Pancreas (tissue), 10 donors: ENCODE measurements around the gene MTA2. TPM values are rescaled to one million over a fixed set of nuclear protein-coding genes. Genes with fewer than 3 reads are reported as not detected.

Source experiments
- ATAC-seq, 4 donors: fragments of 200-7000 bp; cut with Tn5 transposase; one replicate each; pipeline versions ENCODE4 v1.8.0 to v1.9.1; 2020; ENCODE audit warnings: mild to moderate bottlenecking in 4 of 4, moderate library complexity in 4 of 4
- DNase-seq, 6 donors: peaks; one replicate each; pipeline ENCODE4 v3.0.0-alpha.2; 2020
- FAIRE-seq: peaks from 2 replicates; lab custom pipeline; 2012; peaks lifted over from hg19 to GRCh38; lab: Jason Lieb, UNC
- H3K27ac ChIP-seq, 4 donors: fragments of 200-600 bp; sonication (generic); 1 replicate in 3 of 4; 2 replicates in 1 of 4; pipeline versions ENCODE4 v1.5.0 to v1.8.0; 2020
- H3K27me3 ChIP-seq, 4 donors: fragments of 200-600 bp; one replicate each; pipeline ENCODE4 v1.8.0; 2021
- H3K36me3 ChIP-seq, 3 donors: fragments of 200-600 bp; sonication (generic) in 1 of 3; one replicate each; pipeline versions ENCODE4 v1.5.0 to v1.8.0; 2020 to 2021
- H3K4me1 ChIP-seq, 3 donors: fragments of 200-600 bp; one replicate each; pipeline ENCODE4 v1.8.0; 2021
- H3K4me3 ChIP-seq, 4 donors: fragments of 200-600 bp; sonication (generic) in 2 of 4; one replicate each; pipeline versions ENCODE4 v1.5.0 to v1.8.0; 2020 to 2021
- H3K9me3 ChIP-seq, 4 donors: fragments of 200-600 bp; one replicate each; pipeline ENCODE4 v1.8.0; 2021
- WGBS, 2 donors: extraction: QIAGEN DNeasy Blood & Tissue Kit; methylation state at CpG; one replicate each; pipeline ENCODE4 v1.1.7; 2013; 5-methylcytosine and 5-hydroxymethylcytosine counted together
- intact Hi-C, 3 donors: fragments of 100-400 bp; cut with DNase I; formaldehyde crosslinking; loops; one replicate each; pipeline versions ENCODE4 v1.11.1 to v1.14.2; 2022
- microRNA-seq, 2 donors: library from miRNA; unstranded; fragments of <30 nt; microRNA quantifications; one replicate each; pipeline versions ENCODE4 to v1.1.0, GENCODE V29; 2019 to 2020
- polyA plus RNA-seq, 2 donors: library from polyadenylated mRNA; stranded (reverse); fragments of 200-250 nt; gene quantifications; one replicate each; pipeline ENCODE4 v1.2.3, GENCODE V29; 2013
- total RNA-seq, 6 donors: library from RNA; stranded (reverse); fragmentation: NEBNext Ultra II Directional in 4 of 6; extraction: Animal tissue kit (Norgen Biotek cat#: 25700) in 4 of 6; gene quantifications; one replicate each; pipeline versions ENCODE4 v1.2.1 to v1.2.4, GENCODE V29; 2021 to 2023
- TF ChIP-seq, protein P1 (sequence below), 4 donors: fragments of 200-600 bp; sonication (generic) in 3 of 4; IDR thresholded peaks; one replicate each; pipeline versions ENCODE4 v1.5.0 to v1.8.0; 2021; ENCODE audit warnings: antibody characterized with exemption in 4 of 4
- donor health status: healthy with polysubstance abuse.
- donor health status: DM: no; HTN: no; CAD: no; lungs with moderate emphysema.
- donor health status: DM: no; HTN: no; CAD: no.
- donor health status: control.
- donor health status: control.
- donor health status: Bipolar disorder and iron deficiency.
- donor health status: DM: yes; HTN: yes; CAD: no.
- donor health status: DM: no; HTN: no; CAD: no.
- donor health status: DM: no; HTN: no; CAD: no.
- donor health status: DM: yes; HTN: yes; CAD: no.

MTA2 gene
- total and polyA plus RNA-seq, 8 donors = 14.7 to 42.3 (median 24.4) TPM

DNA sequence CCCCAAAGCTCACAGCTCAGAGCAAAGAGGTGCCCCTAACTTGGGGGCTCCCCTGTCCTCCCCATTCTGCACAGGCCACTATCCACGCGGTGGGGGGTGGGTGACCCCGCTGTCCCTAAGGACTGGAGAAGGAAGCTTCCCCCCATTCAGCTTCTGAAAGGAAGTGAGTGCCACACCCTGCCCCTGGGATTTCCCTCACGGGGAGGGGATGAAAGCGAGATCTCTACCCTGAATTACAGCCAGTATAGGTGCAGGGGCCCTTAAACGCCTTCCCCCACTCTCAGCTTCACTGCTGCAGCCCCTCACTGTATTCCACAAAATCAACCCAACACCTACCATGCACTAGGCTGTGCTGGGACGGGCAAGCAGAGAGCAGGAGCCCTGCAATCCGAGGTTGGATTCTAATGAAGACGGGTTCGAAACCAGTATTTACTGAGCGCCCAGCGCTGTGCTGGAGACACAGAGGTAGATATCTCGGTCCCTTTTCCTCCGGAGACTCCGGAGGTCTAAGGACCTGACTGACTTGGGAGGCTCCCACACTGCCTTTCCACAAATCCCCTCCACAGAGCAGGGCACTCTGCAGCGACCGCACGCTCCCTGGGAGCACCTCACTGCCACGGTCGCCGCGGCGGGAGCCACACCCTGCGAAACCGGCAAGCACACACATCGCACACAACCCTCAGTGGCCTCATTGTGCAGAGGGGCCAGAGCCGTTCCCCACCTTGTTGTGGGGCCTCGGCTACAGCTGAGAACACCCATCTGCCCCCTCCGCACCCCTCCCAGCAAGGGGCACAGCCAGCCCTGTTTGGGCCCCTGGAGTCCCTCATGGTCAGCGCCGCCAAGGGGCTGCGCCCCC, 56.9 kb downstream of the MTA2 start:
- H3K4me3 ChIP-seq = peak overlapping the region; percentile 43 to 97 (median 86)
- H3K4me1 ChIP-seq = peaks cover 28 to 55% (median 38%) of the 10 kb centered on the region in 3 donors
- 17 to 32% methylated on average over 32 of the region's 32 CpGs for WGBS, 2 donors
- ATAC-seq = no peak
- intact Hi-C loops = loop anchor here in 1 of 3 donors (5.0 kb wide), 1 partner anchor 123 kb away; no protein-coding TSS in a partner anchor
- H3K9me3 ChIP-seq = no peaks in the 10 kb centered on the region
- H3K27me3 ChIP-seq = no peaks in the 10 kb centered on the region
- peak in 3 of 6 donors; percentile 32 to 76 (median 50) for DNase-seq
- TF ChIP-seq, protein P1, sequence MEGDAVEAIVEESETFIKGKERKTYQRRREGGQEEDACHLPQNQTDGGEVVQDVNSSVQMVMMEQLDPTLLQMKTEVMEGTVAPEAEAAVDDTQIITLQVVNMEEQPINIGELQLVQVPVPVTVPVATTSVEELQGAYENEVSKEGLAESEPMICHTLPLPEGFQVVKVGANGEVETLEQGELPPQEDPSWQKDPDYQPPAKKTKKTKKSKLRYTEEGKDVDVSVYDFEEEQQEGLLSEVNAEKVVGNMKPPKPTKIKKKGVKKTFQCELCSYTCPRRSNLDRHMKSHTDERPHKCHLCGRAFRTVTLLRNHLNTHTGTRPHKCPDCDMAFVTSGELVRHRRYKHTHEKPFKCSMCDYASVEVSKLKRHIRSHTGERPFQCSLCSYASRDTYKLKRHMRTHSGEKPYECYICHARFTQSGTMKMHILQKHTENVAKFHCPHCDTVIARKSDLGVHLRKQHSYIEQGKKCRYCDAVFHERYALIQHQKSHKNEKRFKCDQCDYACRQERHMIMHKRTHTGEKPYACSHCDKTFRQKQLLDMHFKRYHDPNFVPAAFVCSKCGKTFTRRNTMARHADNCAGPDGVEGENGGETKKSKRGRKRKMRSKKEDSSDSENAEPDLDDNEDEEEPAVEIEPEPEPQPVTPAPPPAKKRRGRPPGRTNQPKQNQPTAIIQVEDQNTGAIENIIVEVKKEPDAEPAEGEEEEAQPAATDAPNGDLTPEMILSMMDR (IDR thresholded peaks at IDR 0.05) = no peak
- H3K27ac ChIP-seq = peak overlapping the region; percentile 77 to 93 (median 87)
- no peak for FAIRE-seq
- H3K36me3 ChIP-seq = no peaks in the 10 kb centered on the region

DNA sequence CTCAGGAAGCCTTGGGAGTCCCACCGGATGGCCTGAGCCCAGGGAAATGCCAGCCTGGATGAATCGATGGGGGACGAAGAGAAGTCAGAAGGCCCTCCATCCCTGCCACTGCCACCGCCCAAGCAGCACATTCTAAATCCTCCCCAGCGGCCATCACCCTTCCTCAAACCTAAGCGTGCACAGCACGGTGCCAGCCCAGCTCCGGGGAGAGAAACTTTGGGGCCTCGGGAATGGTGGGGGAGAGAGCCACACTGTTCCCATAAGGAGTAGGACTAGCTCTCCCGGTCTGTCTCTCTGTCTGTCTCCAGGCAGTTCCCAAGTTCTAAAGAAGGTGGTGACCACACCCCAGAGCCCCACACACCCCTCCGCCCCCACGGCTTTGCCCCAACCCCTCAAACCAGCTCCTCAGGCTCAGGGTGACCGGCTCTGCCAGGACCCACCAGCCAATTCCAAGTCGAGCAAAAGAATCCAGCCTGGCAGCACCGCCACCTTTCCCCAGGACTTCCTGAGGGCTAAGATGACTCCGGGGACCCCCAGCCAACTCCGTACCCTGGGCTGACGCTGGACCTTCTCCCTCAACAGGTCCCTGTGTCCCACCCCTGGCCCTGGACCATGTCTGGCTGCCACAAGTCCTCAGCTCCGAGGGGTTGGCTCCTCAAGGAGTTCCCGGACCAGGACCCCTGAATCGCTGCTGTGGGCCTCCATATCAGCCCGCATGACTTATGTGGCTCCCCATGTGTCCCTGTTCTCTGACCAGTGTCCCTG, 57.8 kb downstream of the MTA2 start:
- no peak for FAIRE-seq
- TF ChIP-seq, protein P1 (IDR thresholded peaks at IDR 0.05) = no peak
- intact Hi-C loops = no loop called here
- no peaks in the 10 kb centered on the region for H3K27me3 ChIP-seq
- H3K4me3 ChIP-seq = peak overlapping the region in 3 of 4 donors; percentile 43 to 88 (median 84)
- peak overlapping the region in 2 of 4 donors; percentile 11 to 47 for H3K27ac ChIP-seq
- WGBS, 2 donors = 63 to 68% methylated on average over 18 to 22 of the region's 22 CpGs
- H3K9me3 ChIP-seq = no peaks in the 10 kb centered on the region
- ATAC-seq = no peak
- H3K4me1 ChIP-seq = peaks cover 19 to 55% (median 28%) of the 10 kb centered on the region in 3 donors
- peak in 1 of 6 donors; percentile 72 for DNase-seq
- no peaks in the 10 kb centered on the region for H3K36me3 ChIP-seq

Small RNA genes lying within 50 kb of the gene (microRNA-seq; reads per million reads assigned to microRNA genes)
- 0 to 1.5 reads per million in 2 donors for gene MIR6747

Other genes with a start within 250 kb of the MTA2 start
- gene SCGB1A1, start 182.8 kb downstream of the MTA2 start, total RNA-seq = 1 to 10 TPM in 1 of 6 donors, not detected in 5; 4.3 TPM
- gene SCGB1A1, start 182.8 kb downstream of the MTA2 start, polyA plus RNA-seq = under 1 TPM in 1 of 2 donors, not detected in 1; 0.94 TPM
- gene AHNAK, start 55.1 kb downstream of the MTA2 start, total RNA-seq = 100 to 1,000 TPM in 1 of 6 donors, 10 to 100 TPM in 5; 53.2 to 163 (median 77.2) TPM
- 10 to 100 TPM; 18.7 to 32.5 TPM for gene AHNAK, start 55.1 kb downstream of the MTA2 start, polyA plus RNA-seq
- gene EEF1G, start 28.0 kb downstream of the MTA2 start, total RNA-seq = 1,000 to 10,000 TPM in 4 of 6 donors, 100 to 1,000 TPM in 2; 723 to 1,171 (median 1,053) TPM
- 100 to 1,000 TPM; 630 to 745 TPM for gene EEF1G, start 28.0 kb downstream of the MTA2 start, polyA plus RNA-seq
- gene TUT1, start 10.3 kb downstream of the MTA2 start, total RNA-seq = 10 to 100 TPM; 12.0 to 20.3 (median 14.6) TPM
- gene TUT1, start 10.3 kb downstream of the MTA2 start, polyA plus RNA-seq = 10 to 100 TPM; 24.6 to 33.4 TPM
- gene EML3, start 10.9 kb upstream of the MTA2 start, total RNA-seq = 10 to 100 TPM; 22.0 to 34.1 (median 23.4) TPM
- 10 to 100 TPM; 70.7 to 86.4 TPM for gene EML3, start 10.9 kb upstream of the MTA2 start, polyA plus RNA-seq
- 1 to 10 TPM in 4 of 6 donors, under 1 TPM in 2; 0.65 to 2.8 (median 1.6) TPM for gene ROM1, start 11.4 kb upstream of the MTA2 start, total RNA-seq
- 1 to 10 TPM; 5.1 to 5.6 TPM for gene ROM1, start 11.4 kb upstream of the MTA2 start, polyA plus RNA-seq
- gene B3GAT3, start 20.1 kb upstream of the MTA2 start, total RNA-seq = 10 to 100 TPM; 13.2 to 24.1 (median 17.1) TPM
- gene B3GAT3, start 20.1 kb upstream of the MTA2 start, polyA plus RNA-seq = 10 to 100 TPM; 45.7 to 50.8 TPM
- gene GANAB, start 44.7 kb upstream of the MTA2 start, total RNA-seq = 100 to 1,000 TPM; 106 to 210 (median 152) TPM
- 10 to 100 TPM; 88.1 to 93.1 TPM for gene GANAB, start 44.7 kb upstream of the MTA2 start, polyA plus RNA-seq
- 10 to 100 TPM in 3 of 6 donors, 1 to 10 TPM in 3; 5.8 to 12.9 (median 9.5) TPM for gene INTS5, start 51.4 kb upstream of the MTA2 start, total RNA-seq
- gene INTS5, start 51.4 kb upstream of the MTA2 start, polyA plus RNA-seq = 1 to 10 TPM; 4.5 to 4.6 TPM
- gene C11orf98, start 63.3 kb upstream of the MTA2 start, total RNA-seq = 10 to 100 TPM; 13.2 to 21.3 (median 16.9) TPM
- gene C11orf98, start 63.3 kb upstream of the MTA2 start, polyA plus RNA-seq = 10 to 100 TPM; 56.3 to 70.8 TPM
- gene CSKMT, start 63.4 kb upstream of the MTA2 start, total RNA-seq = 10 to 100 TPM in 1 of 6 donors, 1 to 10 TPM in 5; 4.0 to 11.0 (median 7.3) TPM
- gene CSKMT, start 63.4 kb upstream of the MTA2 start, polyA plus RNA-seq = 10 to 100 TPM; 19.6 to 25.4 TPM
- 1 to 10 TPM; 3.2 to 4.9 (median 3.6) TPM for gene UQCC3, start 69.8 kb upstream of the MTA2 start, total RNA-seq
- gene UQCC3, start 69.8 kb upstream of the MTA2 start, polyA plus RNA-seq = 10 to 100 TPM; 14.1 to 17.3 TPM
- gene LBHD1, start 70.4 kb upstream of the MTA2 start, total RNA-seq = 1 to 10 TPM; 1.4 to 4.0 (median 2.8) TPM
- gene LBHD1, start 70.4 kb upstream of the MTA2 start, polyA plus RNA-seq = 10 to 100 TPM in 1 of 2 donors, 1 to 10 TPM in 1; 7.1 to 21.7 TPM
- gene UBXN1, start 77.2 kb upstream of the MTA2 start, total RNA-seq = 10 to 100 TPM; 37.7 to 67.7 (median 51.9) TPM
- gene UBXN1, start 77.2 kb upstream of the MTA2 start, polyA plus RNA-seq = 100 to 1,000 TPM in 1 of 2 donors, 10 to 100 TPM in 1; 86.0 to 104 TPM
- gene LRRN4CL, start 87.7 kb upstream of the MTA2 start, total RNA-seq = 1 to 10 TPM in 2 of 6 donors, under 1 TPM in 4; 0.16 to 1.6 (median 0.53) TPM
- gene LRRN4CL, start 87.7 kb upstream of the MTA2 start, polyA plus RNA-seq = under 1 TPM; 0.23 to 0.76 TPM
- gene BSCL2, start 105.6 kb upstream of the MTA2 start, total RNA-seq = 10 to 100 TPM; 30.3 to 58.6 (median 47.9) TPM
- gene BSCL2, start 105.6 kb upstream of the MTA2 start, polyA plus RNA-seq = 100 to 1,000 TPM in 1 of 2 donors, 10 to 100 TPM in 1; 99.2 to 151 TPM
- gene GNG3, start 105.8 kb upstream of the MTA2 start, total RNA-seq = under 1 TPM in 2 of 6 donors, not detected in 4; 0.19 to 0.37 TPM
- under 1 TPM in 1 of 2 donors, not detected in 1; 0.26 TPM for gene GNG3, start 105.8 kb upstream of the MTA2 start, polyA plus RNA-seq
- gene HNRNPUL2, start 125.6 kb upstream of the MTA2 start, total RNA-seq = 10 to 100 TPM; 17.5 to 26.2 (median 18.0) TPM
- gene HNRNPUL2, start 125.6 kb upstream of the MTA2 start, polyA plus RNA-seq = 10 to 100 TPM; 19.1 to 25.9 TPM
- gene TTC9C, start 126.6 kb upstream of the MTA2 start, total RNA-seq = 10 to 100 TPM in 4 of 6 donors, 1 to 10 TPM in 2; 7.6 to 17.8 (median 10.5) TPM
- gene TTC9C, start 126.6 kb upstream of the MTA2 start, polyA plus RNA-seq = 10 to 100 TPM; 16.7 to 20.3 TPM
- 1 to 10 TPM; 3.7 to 9.8 (median 5.4) TPM for gene ZBTB3, start 152.3 kb upstream of the MTA2 start, total RNA-seq
- 1 to 10 TPM; 2.0 to 2.4 TPM for gene ZBTB3, start 152.3 kb upstream of the MTA2 start, polyA plus RNA-seq
- 10 to 100 TPM; 15.1 to 32.0 (median 22.6) TPM for gene POLR2G, start 159.7 kb upstream of the MTA2 start, total RNA-seq
- 10 to 100 TPM; 36.4 to 67.1 TPM for gene POLR2G, start 159.7 kb upstream of the MTA2 start, polyA plus RNA-seq
- 10 to 100 TPM in 4 of 6 donors, 1 to 10 TPM in 2; 9.3 to 18.6 (median 11.7) TPM for gene TAF6L, start 169.5 kb upstream of the MTA2 start, total RNA-seq
- gene TAF6L, start 169.5 kb upstream of the MTA2 start, polyA plus RNA-seq = 10 to 100 TPM; 37.2 to 53.5 TPM
- 10 to 100 TPM; 14.8 to 26.2 (median 19.1) TPM for gene TMEM179B, start 185.5 kb upstream of the MTA2 start, total RNA-seq
- 10 to 100 TPM; 27.1 to 59.6 TPM for gene TMEM179B, start 185.5 kb upstream of the MTA2 start, polyA plus RNA-seq
- gene TMEM223, start 190.1 kb upstream of the MTA2 start, total RNA-seq = 1 to 10 TPM; 5.0 to 9.1 (median 6.9) TPM
- 10 to 100 TPM; 16.3 to 16.6 TPM for gene TMEM223, start 190.1 kb upstream of the MTA2 start, polyA plus RNA-seq
- 10 to 100 TPM; 20.9 to 60.9 (median 30.8) TPM for gene NXF1, start 203.6 kb upstream of the MTA2 start, total RNA-seq
- 100 to 1,000 TPM; 150 to 294 TPM for gene NXF1, start 203.6 kb upstream of the MTA2 start, polyA plus RNA-seq
- 10 to 100 TPM; 22.8 to 31.2 (median 26.9) TPM for gene STX5, start 230.2 kb upstream of the MTA2 start, total RNA-seq
- 10 to 100 TPM; 18.6 to 27.9 TPM for gene STX5, start 230.2 kb upstream of the MTA2 start, polyA plus RNA-seq
- gene TEX54, start 231.0 kb upstream of the MTA2 start, total RNA-seq = not detected
- gene TEX54, start 231.0 kb upstream of the MTA2 start, polyA plus RNA-seq = under 1 TPM in 1 of 2 donors, not detected in 1; 0.65 TPM
- gene WDR74, start 237.7 kb upstream of the MTA2 start, total RNA-seq = 10 to 100 TPM; 18.4 to 35.1 (median 27.1) TPM
- 10 to 100 TPM; 47.6 to 59.5 TPM for gene WDR74, start 237.7 kb upstream of the MTA2 start, polyA plus RNA-seq